Caki2 (cell line): ENCODE measurements around the gene NOP58. TPM values are rescaled to one million over a fixed set of nuclear protein-coding genes. Genes with fewer than 3 reads are reported as not detected.
"Not testable (repeated sequence)": the region's sequence is repeated elsewhere in the genome, so short reads cannot be mapped to it uniquely, and the experiment has no call there.

Experiments
- DNase-seq: peaks from one replicate; pipeline ENCODE4 v3.0.0-alpha.2; 2015; ENCODE audit warnings: low read depth
- in situ Hi-C: cut with HindIII; loops from 2 replicates; pipeline ENCODE4 v1.10.0; 2016; ENCODE audit warnings: low sequenced_read_pairs, low pct_unique_long_range_greater_than_20kb, mixed read lengths
- total RNA-seq: library from RNA; depleted of rRNA; stranded (reverse); fragments of >200 nt; shearing (Covaris generic); gene quantifications from 2 replicates; pipeline ENCODE4 v1.2.3, GENCODE V29; 2014; ENCODE audit warnings: low replicate concordance; rRNA removed

The NOP58 gene, protein sequence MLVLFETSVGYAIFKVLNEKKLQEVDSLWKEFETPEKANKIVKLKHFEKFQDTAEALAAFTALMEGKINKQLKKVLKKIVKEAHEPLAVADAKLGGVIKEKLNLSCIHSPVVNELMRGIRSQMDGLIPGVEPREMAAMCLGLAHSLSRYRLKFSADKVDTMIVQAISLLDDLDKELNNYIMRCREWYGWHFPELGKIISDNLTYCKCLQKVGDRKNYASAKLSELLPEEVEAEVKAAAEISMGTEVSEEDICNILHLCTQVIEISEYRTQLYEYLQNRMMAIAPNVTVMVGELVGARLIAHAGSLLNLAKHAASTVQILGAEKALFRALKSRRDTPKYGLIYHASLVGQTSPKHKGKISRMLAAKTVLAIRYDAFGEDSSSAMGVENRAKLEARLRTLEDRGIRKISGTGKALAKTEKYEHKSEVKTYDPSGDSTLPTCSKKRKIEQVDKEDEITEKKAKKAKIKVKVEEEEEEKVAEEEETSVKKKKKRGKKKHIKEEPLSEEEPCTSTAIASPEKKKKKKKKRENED
- total RNA-seq: 34.1 and 50.4 TPM in 2 replicates

DNA sequence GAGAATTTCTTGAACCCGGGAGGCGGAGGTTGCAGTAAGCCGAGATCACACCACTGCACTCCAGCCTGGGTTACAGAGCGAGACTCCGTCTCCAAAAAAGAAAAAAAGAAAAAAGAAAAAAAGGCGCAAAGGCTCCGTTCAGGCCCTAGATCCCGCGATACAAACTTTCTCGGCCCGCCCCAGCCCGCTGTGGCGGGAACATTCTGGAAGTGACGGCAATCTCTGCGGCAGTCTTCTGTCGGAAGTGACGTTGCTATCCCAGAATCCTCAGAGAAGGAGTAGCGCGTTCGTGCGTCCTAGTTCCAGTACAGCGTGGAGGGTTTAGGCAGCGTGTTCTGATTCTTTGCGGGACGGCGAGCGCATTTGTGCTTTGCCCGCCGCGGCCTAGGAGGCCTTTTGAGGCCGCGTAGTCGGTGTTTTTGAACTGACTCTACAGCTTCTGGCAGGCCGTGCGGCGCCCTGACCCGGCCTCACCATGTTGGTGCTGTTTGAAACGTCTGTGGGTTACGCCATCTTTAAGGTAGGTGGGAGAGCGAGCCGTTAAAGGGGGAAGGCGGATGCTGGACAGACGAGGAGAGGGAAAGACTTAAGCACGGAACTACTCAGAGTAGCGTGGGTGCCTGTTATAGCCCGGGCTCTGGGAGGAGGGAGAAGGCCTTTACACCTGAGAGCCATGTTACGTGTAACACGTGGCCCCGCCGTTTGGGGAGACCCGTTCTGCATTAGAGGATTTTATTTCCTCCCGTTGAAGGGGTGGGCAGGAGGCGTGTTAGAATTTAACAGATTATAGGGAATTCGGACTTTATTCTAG is at the start of gene NOP58:
NOP58 (plus strand) TSS at position 297 of the 811 bp plus-strand sequence; CDS start at position 476, 179 bp downstream.
- peak; percentile 95 for DNase-seq
- in situ Hi-C loops: no loop called here

DNA sequence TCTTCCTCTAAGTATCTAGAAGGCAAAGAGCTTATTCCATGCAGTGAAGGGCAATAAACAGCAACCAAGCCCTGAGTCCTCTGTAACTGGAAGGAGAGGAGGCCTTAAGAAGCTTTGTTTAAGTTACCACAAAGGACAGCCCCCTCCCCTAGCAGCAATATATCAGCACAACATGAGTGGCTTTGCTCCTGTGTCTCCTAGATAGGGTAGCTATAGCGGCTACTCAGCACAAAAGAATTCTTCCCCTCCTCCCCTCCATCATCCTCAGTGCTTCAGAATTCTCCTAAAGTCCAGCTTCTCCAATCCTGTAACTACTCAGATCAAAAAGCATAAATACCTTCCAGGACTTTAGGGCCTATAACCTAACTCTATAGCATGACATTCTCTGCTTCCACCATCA is 43.7 kb upstream of the NOP58 start:
- DNase-seq: no peak
- in situ Hi-C loops: no loop called here

DNA sequence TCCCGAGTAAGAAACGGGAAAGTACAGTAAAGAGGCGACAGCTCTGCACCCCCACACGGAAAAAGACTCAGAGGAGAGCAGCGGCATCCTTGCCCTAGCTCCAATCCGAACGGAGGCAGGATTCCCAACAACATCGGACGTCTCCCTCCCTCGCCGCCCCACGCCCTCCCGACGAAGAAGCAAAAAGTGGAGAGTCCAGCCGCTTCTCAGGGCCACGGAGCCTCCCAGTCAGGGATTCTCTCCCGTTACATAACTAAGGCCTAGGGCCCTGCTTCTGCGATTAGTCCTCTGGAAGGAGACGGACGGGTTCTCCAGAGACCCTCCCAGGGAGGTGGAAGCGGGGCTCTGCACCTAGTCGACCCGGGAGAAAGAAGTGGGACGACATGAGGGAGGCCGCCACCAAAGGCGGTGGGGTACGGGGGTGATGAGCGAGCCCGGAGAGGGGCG is 27.8 kb upstream of the NOP58 start:
- peak; percentile 54 for DNase-seq

GRCh38 chr2:202238234-202239197 is 27.0 kb upstream of the NOP58 start, which contains the start of gene SUMO1:
Gene SUMO1 (minus strand): TSS chr2:202238597. CDS start chr2:202238451, 146 bp downstream.
- DNase-seq: peak; percentile 94
- in situ Hi-C loops: no loop called here

More for the DNA sequence above, 27.8 kb upstream of the NOP58 start:
- in situ Hi-C loops: no loop called here

- DNase-seq, in situ Hi-C loops: not testable (repeated sequence)
These were observed 17.9 kb upstream of the NOP58 start for GRCh38 chr2:202247710-202248109.

GRCh38 chr2:202249521-202250253 is 15.9 kb upstream of the NOP58 start:
- in situ Hi-C loops: no loop called here
- DNase-seq: peak; percentile 62

DNA sequence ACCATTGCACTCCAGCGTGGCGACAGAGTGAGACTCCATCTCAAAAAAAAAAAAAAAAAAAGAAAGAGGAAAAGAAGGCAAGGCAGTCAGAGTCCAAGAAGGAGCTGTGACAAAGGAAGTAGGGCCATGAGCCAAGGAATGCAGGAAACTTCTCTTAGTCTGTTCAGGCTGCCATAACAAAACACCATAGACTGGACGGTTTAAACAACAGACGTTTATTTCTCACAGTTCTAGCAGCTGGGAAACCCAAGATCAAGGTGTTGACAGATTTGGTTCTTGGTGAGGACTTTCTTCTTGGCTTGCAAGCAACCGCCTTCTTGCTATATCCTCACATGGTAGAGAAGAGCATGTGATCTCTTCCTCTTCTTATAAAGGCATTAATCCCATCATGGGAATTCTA is 14.1 kb upstream of the NOP58 start:
- in situ Hi-C loops: no loop called here

DNA sequence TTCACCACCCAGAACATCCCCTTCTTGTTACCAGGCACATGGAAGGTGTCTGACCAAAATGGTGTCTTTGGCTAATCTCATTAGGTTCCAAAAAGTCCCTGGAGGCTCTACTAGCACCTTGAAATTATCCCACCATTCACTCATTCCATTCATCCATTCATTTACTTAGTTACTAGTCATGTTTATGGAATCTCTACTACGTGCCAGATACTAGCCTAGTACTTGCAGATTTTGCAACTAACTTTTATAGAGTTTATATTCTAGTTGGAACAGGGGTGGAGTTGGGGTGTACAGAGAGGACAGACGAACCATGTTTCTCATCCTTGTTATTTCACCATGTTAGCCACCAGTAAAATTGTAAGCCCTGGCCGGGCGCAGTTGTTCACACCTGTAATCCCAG is 4.0 kb upstream of the NOP58 start:
- DNase-seq: no peak
- in situ Hi-C loops: no loop called here

More for the DNA sequence above, 14.1 kb upstream of the NOP58 start:
- DNase-seq: no peak

GRCh38 chr2:202267495-202267894 is 1.9 kb downstream of the NOP58 start:
- in situ Hi-C loops: no loop called here
- no peak for DNase-seq

DNA sequence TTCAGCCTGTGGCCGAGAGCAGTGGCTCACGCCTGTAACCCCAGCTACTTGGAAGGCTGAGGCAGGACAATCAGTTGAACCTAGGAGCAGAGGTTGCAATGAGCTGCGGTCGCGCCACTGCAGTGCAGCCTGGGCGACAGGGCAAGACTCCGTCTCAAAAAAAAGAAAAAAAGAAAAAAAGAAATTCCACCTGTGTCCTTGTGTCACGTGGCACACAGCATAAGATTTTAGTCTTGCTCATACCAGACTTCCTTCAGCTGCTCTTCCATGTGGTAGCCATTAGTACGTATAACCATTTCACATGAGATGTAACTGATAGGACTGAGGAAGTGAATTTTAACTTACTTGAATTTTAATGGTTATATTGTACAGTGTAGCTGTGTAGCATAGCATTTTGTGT is 4.0 kb downstream of the NOP58 start:
- no peak for DNase-seq
- in situ Hi-C loops: no loop called here

DNA sequence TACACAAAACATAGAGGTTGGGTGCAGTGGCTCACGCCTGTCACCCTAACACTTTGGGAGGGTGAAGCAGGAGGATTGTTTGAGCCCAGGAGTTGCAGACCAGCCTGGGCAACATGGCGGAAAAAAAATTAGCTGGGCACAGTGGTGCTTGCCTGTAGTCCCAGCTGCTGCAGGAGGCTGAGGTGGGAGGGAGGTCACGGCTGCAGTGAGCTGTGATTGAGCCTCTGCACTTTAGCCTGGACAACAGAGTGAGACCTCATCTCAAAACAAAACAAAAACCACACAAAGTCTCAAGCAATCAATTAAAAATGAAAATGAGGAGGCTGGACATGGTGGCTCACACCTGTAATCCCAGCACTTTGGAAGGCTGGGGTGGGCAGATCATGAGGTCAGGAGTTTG is 4.9 kb downstream of the NOP58 start:
- in situ Hi-C loops: no loop called here
- no peak for DNase-seq

GRCh38 chr2:202276078-202276720 is 10.6 kb downstream of the NOP58 start:
- DNase-seq, in situ Hi-C loops: not testable (repeated sequence)

GRCh38 chr2:202278036-202278760 is 12.6 kb downstream of the NOP58 start:
- DNase-seq: peak; percentile 65
- in situ Hi-C loops: no loop called here

DNA sequence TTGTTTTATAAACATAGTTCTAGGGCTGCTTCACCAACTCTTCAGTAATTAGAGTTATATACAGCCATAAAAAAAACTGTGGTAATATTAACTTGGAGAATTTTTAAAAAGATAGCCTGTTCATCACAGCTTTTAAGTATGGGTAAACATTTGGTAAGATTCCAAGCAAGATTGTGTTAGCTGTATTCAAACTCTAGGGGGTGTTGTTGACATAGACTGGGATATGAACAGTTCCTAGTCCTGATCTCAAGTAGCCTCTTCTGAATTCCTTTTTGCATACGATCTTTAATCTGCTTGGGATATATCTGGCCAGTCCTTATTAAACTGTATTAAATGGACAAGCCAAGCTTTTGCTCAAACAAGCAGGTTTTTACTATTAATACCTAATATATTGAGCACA is 13.4 kb downstream of the NOP58 start:
- DNase-seq: peak; percentile 44
- in situ Hi-C loops: no loop called here

DNA sequence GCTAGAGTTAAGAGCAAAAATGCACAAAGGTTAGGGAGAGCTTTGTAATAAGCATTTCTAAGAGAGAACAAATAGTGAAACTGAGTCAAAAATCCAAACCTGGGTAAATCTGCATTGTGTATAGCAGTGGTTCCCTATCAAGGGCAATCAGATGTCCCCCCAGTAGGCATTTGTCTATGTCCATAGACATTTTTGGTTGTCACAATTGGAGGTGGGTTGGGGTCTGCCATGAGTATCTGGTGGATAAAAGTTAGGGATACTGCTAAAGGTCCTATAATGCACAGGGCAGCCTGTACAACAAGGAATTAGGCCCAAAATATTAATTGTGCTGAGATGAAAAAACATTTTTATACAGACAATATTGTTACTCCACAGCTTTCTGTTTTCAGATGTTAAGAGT is 21.0 kb downstream of the NOP58 start:
- in situ Hi-C loops: no loop called here

More for the DNA sequence above, 21.0 kb downstream of the NOP58 start:
- no peak for DNase-seq
